HEK293 (cell line): ENCODE data around the gene RNF10.

ENCODE experiments used
- EGR2 ChIP-seq: fragments of 450-650 bp; formaldehyde crosslinking; IDR thresholded peaks from 2 replicates; pipeline ENCODE4 v1.5.1; 2016; ENCODE audit warnings: low read depth, missing biosample characterization, missing genetic modification characterization
- IKZF3 ChIP-seq: fragments of 450-650 bp; IDR thresholded peaks from 2 replicates; pipeline ENCODE4 v1.5.0; 2018; ENCODE audit warnings: missing biosample characterization, mild to moderate bottlenecking, missing genetic modification characterization, moderate library complexity
- KLF1 ChIP-seq: fragments of 450-650 bp; formaldehyde crosslinking; IDR thresholded peaks from 2 replicates; pipeline ENCODE4 v1.5.1; 2016; ENCODE audit warnings: missing biosample characterization, missing genetic modification characterization
- OVOL3 ChIP-seq: fragments of 450-650 bp; formaldehyde crosslinking; IDR thresholded peaks from 2 replicates; pipeline ENCODE4 v1.5.1; 2016; ENCODE audit warnings: missing biosample characterization, missing genetic modification characterization
- PRDM10 ChIP-seq: fragments of 450-650 bp; formaldehyde crosslinking; IDR thresholded peaks from 2 replicates; pipeline ENCODE4 v1.5.1; 2016; ENCODE audit warnings: missing biosample characterization, missing genetic modification characterization
- REST ChIP-seq: fragments of 450-650 bp; formaldehyde crosslinking; IDR thresholded peaks from 2 replicates; pipeline ENCODE4 v1.5.1; 2016; ENCODE audit warnings: missing biosample characterization, missing genetic modification characterization
- YY1 ChIP-seq: fragments of 450-650 bp; formaldehyde crosslinking; IDR thresholded peaks from 2 replicates; pipeline ENCODE4 v1.5.1; 2018; ENCODE audit warnings: missing biosample characterization, missing genetic modification characterization
- ZIC2 ChIP-seq: fragments of 450-650 bp; formaldehyde crosslinking; IDR thresholded peaks from 2 replicates; pipeline ENCODE4 v1.5.1; 2016; ENCODE audit warnings: missing biosample characterization, missing genetic modification characterization
- ZNF112 ChIP-seq: fragments of 450-650 bp; formaldehyde crosslinking; IDR thresholded peaks from 2 replicates; pipeline ENCODE4 v1.5.0; 2017; ENCODE audit warnings: missing biosample characterization, missing genetic modification characterization
- ZNF132 ChIP-seq: fragments of 450-650 bp; formaldehyde crosslinking; IDR thresholded peaks from 2 replicates; pipeline ENCODE4 v1.5.1; 2017; ENCODE audit warnings: missing biosample characterization, missing genetic modification characterization, borderline replicate concordance
- ZNF138 ChIP-seq: fragments of 450-650 bp; formaldehyde crosslinking; IDR thresholded peaks from 2 replicates; pipeline ENCODE4 v1.5.1; 2016; ENCODE audit warnings: missing biosample characterization, missing genetic modification characterization, borderline replicate concordance
- ZNF202 ChIP-seq: fragments of 450-650 bp; formaldehyde crosslinking; IDR thresholded peaks from 2 replicates; pipeline ENCODE4 v1.5.1; 2016; ENCODE audit warnings: missing biosample characterization, missing genetic modification characterization, borderline replicate concordance
- ZNF248 ChIP-seq: fragments of 450-650 bp; formaldehyde crosslinking; IDR thresholded peaks from 2 replicates; pipeline ENCODE4 v1.5.1; 2017; ENCODE audit warnings: missing biosample characterization, missing genetic modification characterization
- ZNF266 ChIP-seq: fragments of 450-650 bp; formaldehyde crosslinking; IDR thresholded peaks from 2 replicates; pipeline ENCODE4 v1.5.1; 2016; ENCODE audit warnings: missing biosample characterization, missing genetic modification characterization, low read depth
- ZNF548 ChIP-seq: fragments of 450-650 bp; formaldehyde crosslinking; IDR thresholded peaks from 2 replicates; pipeline ENCODE4 v1.5.1; 2016; ENCODE audit warnings: missing biosample characterization, missing genetic modification characterization
- ZNF639 ChIP-seq: fragments of 450-650 bp; formaldehyde crosslinking; IDR thresholded peaks from 2 replicates; pipeline ENCODE4 v1.5.1; 2016; ENCODE audit warnings: missing biosample characterization, missing genetic modification characterization
- ZNF664 ChIP-seq: fragments of 450-650 bp; formaldehyde crosslinking; IDR thresholded peaks from 2 replicates; pipeline ENCODE4 v1.5.1; 2016; ENCODE audit warnings: missing biosample characterization, missing genetic modification characterization
- ZNF837 ChIP-seq: fragments of 450-650 bp; formaldehyde crosslinking; IDR thresholded peaks from 2 replicates; pipeline ENCODE4 v1.5.1; 2016; ENCODE audit warnings: missing biosample characterization, missing genetic modification characterization
- ZSCAN30 ChIP-seq: fragments of 450-650 bp; IDR thresholded peaks from 2 replicates; pipeline ENCODE4 v1.5.1; 2018; ENCODE audit warnings: missing biosample characterization, mild to moderate bottlenecking, missing genetic modification characterization, moderate library complexity
- TF ChIP-seq, protein P1 (sequence below): fragments of 450-650 bp; formaldehyde crosslinking; IDR thresholded peaks from 2 replicates; pipeline ENCODE4 v1.5.1; 2017; ENCODE audit warnings: missing biosample characterization, missing genetic modification characterization
- TF ChIP-seq, protein P2 (sequence below): fragments of 450-650 bp; formaldehyde crosslinking; IDR thresholded peaks from 2 replicates; pipeline ENCODE4 v1.5.1; 2017; ENCODE audit warnings: missing biosample characterization, missing genetic modification characterization
- TF ChIP-seq, protein P3 (sequence below): fragments of 450-650 bp; formaldehyde crosslinking; IDR thresholded peaks from 2 replicates; pipeline ENCODE4 v1.5.1; 2017; ENCODE audit warnings: missing biosample characterization, mild to moderate bottlenecking, missing genetic modification characterization, moderate library complexity
- TF ChIP-seq, protein P4 (sequence below): fragments of 450-650 bp; formaldehyde crosslinking; IDR thresholded peaks from 2 replicates; pipeline ENCODE4 v1.5.1; 2016; ENCODE audit warnings: missing biosample characterization, missing genetic modification characterization, low read depth

The RNF10 gene

DNA sequence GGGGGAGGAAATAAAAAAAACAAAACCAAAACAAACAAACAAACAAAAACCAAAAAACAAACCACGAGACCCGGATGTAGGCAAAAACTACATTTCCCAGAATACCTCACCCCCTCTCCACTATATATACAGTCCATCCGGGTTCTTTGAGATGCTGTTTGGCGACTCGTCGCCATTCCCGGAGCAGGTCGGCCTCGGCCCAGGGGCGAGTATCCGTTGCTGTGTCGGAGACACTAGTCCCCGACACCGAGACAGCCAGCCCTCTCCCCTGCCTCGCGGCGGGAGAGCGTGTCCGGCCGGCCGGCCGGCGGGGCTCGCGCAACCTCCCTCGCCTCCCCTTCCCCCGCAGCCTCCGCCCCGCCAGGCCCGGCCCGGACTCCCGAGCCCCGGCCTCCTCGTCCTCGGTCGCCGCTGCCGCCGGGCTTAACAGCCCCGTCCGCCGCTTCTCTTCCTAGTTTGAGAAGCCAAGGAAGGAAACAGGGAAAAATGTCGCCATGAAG lies at the start of gene RNF10 (continued):
- no peak for TF ChIP-seq OVOL3
- no peak for TF ChIP-seq ZNF837 (tag by site-specific recombination)
- no peak for TF ChIP-seq ZNF548 (tag by site-specific recombination)
- TF ChIP-seq ZNF664 = no peak
- TF ChIP-seq EGR2 = no peak
- peak; percentile 75 for TF ChIP-seq YY1 (tag by site-specific recombination)
- TF ChIP-seq, protein P1, sequence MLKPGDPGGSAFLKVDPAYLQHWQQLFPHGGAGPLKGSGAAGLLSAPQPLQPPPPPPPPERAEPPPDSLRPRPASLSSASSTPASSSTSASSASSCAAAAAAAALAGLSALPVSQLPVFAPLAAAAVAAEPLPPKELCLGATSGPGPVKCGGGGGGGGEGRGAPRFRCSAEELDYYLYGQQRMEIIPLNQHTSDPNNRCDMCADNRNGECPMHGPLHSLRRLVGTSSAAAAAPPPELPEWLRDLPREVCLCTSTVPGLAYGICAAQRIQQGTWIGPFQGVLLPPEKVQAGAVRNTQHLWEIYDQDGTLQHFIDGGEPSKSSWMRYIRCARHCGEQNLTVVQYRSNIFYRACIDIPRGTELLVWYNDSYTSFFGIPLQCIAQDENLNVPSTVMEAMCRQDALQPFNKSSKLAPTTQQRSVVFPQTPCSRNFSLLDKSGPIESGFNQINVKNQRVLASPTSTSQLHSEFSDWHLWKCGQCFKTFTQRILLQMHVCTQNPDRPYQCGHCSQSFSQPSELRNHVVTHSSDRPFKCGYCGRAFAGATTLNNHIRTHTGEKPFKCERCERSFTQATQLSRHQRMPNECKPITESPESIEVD (tag by site-specific recombination) = no peak
- no peak for TF ChIP-seq PRDM10 (tag by site-specific recombination)
- TF ChIP-seq ZNF266 = no peak
- TF ChIP-seq, protein P2, sequence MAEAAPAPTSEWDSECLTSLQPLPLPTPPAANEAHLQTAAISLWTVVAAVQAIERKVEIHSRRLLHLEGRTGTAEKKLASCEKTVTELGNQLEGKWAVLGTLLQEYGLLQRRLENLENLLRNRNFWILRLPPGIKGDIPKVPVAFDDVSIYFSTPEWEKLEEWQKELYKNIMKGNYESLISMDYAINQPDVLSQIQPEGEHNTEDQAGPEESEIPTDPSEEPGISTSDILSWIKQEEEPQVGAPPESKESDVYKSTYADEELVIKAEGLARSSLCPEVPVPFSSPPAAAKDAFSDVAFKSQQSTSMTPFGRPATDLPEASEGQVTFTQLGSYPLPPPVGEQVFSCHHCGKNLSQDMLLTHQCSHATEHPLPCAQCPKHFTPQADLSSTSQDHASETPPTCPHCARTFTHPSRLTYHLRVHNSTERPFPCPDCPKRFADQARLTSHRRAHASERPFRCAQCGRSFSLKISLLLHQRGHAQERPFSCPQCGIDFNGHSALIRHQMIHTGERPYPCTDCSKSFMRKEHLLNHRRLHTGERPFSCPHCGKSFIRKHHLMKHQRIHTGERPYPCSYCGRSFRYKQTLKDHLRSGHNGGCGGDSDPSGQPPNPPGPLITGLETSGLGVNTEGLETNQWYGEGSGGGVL (tag by site-specific recombination) = no peak
- no peak for TF ChIP-seq ZNF132 (tag by site-specific recombination)
- TF ChIP-seq ZNF248 (tag by site-specific recombination) = no peak
- peak; percentile 79 for TF ChIP-seq ZSCAN30 (tag by site-specific recombination)
- TF ChIP-seq, protein P3, sequence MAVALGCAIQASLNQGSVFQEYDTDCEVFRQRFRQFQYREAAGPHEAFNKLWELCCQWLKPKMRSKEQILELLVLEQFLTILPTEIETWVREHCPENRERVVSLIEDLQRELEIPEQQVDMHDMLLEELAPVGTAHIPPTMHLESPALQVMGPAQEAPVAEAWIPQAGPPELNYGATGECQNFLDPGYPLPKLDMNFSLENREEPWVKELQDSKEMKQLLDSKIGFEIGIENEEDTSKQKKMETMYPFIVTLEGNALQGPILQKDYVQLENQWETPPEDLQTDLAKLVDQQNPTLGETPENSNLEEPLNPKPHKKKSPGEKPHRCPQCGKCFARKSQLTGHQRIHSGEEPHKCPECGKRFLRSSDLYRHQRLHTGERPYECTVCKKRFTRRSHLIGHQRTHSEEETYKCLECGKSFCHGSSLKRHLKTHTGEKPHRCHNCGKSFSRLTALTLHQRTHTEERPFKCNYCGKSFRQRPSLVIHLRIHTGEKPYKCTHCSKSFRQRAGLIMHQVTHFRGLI (tag by site-specific recombination) = no peak
- TF ChIP-seq ZNF639 = peak; percentile 54
- no peak for TF ChIP-seq REST (tag by site-specific recombination)
- no peak for TF ChIP-seq IKZF3 (tag by site-specific recombination)
- TF ChIP-seq, protein P4, sequence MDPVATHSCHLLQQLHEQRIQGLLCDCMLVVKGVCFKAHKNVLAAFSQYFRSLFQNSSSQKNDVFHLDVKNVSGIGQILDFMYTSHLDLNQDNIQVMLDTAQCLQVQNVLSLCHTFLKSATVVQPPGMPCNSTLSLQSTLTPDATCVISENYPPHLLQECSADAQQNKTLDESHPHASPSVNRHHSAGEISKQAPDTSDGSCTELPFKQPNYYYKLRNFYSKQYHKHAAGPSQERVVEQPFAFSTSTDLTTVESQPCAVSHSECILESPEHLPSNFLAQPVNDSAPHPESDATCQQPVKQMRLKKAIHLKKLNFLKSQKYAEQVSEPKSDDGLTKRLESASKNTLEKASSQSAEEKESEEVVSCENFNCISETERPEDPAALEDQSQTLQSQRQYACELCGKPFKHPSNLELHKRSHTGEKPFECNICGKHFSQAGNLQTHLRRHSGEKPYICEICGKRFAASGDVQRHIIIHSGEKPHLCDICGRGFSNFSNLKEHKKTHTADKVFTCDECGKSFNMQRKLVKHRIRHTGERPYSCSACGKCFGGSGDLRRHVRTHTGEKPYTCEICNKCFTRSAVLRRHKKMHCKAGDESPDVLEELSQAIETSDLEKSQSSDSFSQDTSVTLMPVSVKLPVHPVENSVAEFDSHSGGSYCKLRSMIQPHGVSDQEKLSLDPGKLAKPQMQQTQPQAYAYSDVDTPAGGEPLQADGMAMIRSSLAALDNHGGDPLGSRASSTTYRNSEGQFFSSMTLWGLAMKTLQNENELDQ (tag by site-specific recombination) = no peak
- TF ChIP-seq ZNF112 = no peak
- no peak for TF ChIP-seq ZIC2 (tag by site-specific recombination)
- no peak for TF ChIP-seq ZNF138
- TF ChIP-seq KLF1 (tag by site-specific recombination) = no peak
- no peak for TF ChIP-seq ZNF202 (tag by site-specific recombination)
